Liver (tissue), 9 donors: Measurements from ENCODE around the gene HSD17B11. TPM values are rescaled to one million over a fixed set of nuclear protein-coding genes. Genes with fewer than 3 reads are reported as not detected.
A peak's percentile ranks its signal among the peaks of the same experiment; 100 is the strongest.

Source experiments
- DNase-seq: peaks from one replicate; pipeline ENCODE4 v3.0.0-alpha.2; 2017; ENCODE audit warnings: low spot score
- H3K27ac ChIP-seq, 2 donors: one replicate each; pipeline ENCODE4 v1.7.0; 2013; ENCODE audit warnings: inconsistent platforms in 2 of 2, low read length in 2 of 2, control low read depth in 1 of 2, low read depth in 1 of 2, mild to moderate bottlenecking in 1 of 2
- H3K27me3 ChIP-seq, 4 donors: one replicate each; pipeline versions ENCODE4 v1.6.1 to v1.7.0; 2013; ENCODE audit warnings: low read length in 3 of 4, inconsistent platforms in 1 of 4, mild to moderate bottlenecking in 1 of 4, moderate library complexity in 1 of 4; ENCODE audit not compliant: control insufficient read depth in 4 of 4, insufficient read depth in 4 of 4
- H3K36me3 ChIP-seq, 4 donors: one replicate each; pipeline versions ENCODE4 v1.6.1 to v1.7.0; 2013; ENCODE audit warnings: low read length in 3 of 4, mild to moderate bottlenecking in 3 of 4, low read depth in 1 of 4, moderate library complexity in 1 of 4; ENCODE audit not compliant: control insufficient read depth in 4 of 4, insufficient read depth in 3 of 4
- H3K4me1 ChIP-seq, 4 donors: one replicate each; pipeline versions ENCODE4 v1.6.1 to v1.7.0; 2013; ENCODE audit warnings: low read length in 3 of 4, mild to moderate bottlenecking in 3 of 4, moderate library complexity in 1 of 4; ENCODE audit not compliant: control insufficient read depth in 4 of 4, insufficient read depth in 4 of 4
- H3K4me3 ChIP-seq, 3 donors: one replicate each; pipeline versions ENCODE4 v1.6.1 to v1.7.0; 2013; ENCODE audit warnings: low read length in 3 of 3, control low read depth in 1 of 3, low read depth in 1 of 3, mild to moderate bottlenecking in 1 of 3
- H3K9ac ChIP-seq, 2 donors: one replicate each; pipeline ENCODE4 v1.7.0; 2013; ENCODE audit warnings: low read length in 2 of 2, mild to moderate bottlenecking in 2 of 2, moderate library complexity in 2 of 2, control low read depth in 1 of 2, low read depth in 1 of 2
- H3K9me3 ChIP-seq, 4 donors: one replicate each; pipeline versions ENCODE4 v1.6.1 to v1.7.0; 2013; ENCODE audit warnings: low read length in 3 of 4; ENCODE audit not compliant: control insufficient read depth in 4 of 4
- ATF3 ChIP-seq: IDR thresholded peaks from 2 replicates; pipeline ENCODE4 v1.6.1; 2016; ENCODE audit warnings: antibody characterized with exemption
- CTCF ChIP-seq: fragments of 150-350 bp; IDR thresholded peaks from 2 replicates; pipeline ENCODE4 v1.5.1; 2017; ENCODE audit warnings: improper control_type of control experiment, low read depth, low read length; ENCODE audit not compliant: missing input control
- EGR1 ChIP-seq, 2 donors: IDR thresholded peaks; 2 replicates each; pipeline ENCODE4 v1.6.1; 2016 to 2018; ENCODE audit warnings: antibody characterized with exemption in 2 of 2, low read depth in 2 of 2
- FOXA1 ChIP-seq: IDR thresholded peaks from 2 replicates; pipeline ENCODE4 v1.6.1; 2016; ENCODE audit warnings: antibody characterized with exemption
- FOXA2 ChIP-seq: IDR thresholded peaks from 2 replicates; pipeline ENCODE4 v1.6.1; 2016; ENCODE audit warnings: antibody characterized with exemption
- GABPA ChIP-seq, 2 donors: IDR thresholded peaks in 1 of 2; conservative IDR thresholded peaks in 1 of 2; 2 replicates each; pipeline ENCODE4 v1.6.1; 2016; ENCODE audit warnings: antibody characterized with exemption in 2 of 2, mild to moderate bottlenecking in 1 of 2, moderate library complexity in 1 of 2
- HNF4A ChIP-seq, 2 donors: conservative IDR thresholded peaks; 2 replicates each; pipeline ENCODE4 v1.6.1; 2016; ENCODE audit warnings: antibody characterized with exemption in 2 of 2, mild to moderate bottlenecking in 2 of 2
- HNF4G ChIP-seq: IDR thresholded peaks from 2 replicates; pipeline ENCODE4 v1.6.1; 2016; ENCODE audit warnings: antibody characterized with exemption
- JUND ChIP-seq, 2 donors: IDR thresholded peaks; 2 replicates each; pipeline ENCODE4 v1.6.1; 2016; ENCODE audit warnings: antibody characterized with exemption in 2 of 2
- MAX ChIP-seq: IDR thresholded peaks from 2 replicates; pipeline ENCODE4 v1.6.1; 2016; ENCODE audit warnings: antibody characterized with exemption
- NR2F2 ChIP-seq: IDR thresholded peaks from 2 replicates; pipeline ENCODE4 v1.6.1; 2016; ENCODE audit warnings: antibody characterized with exemption
- RAD21 ChIP-seq, 2 donors: IDR thresholded peaks; 2 replicates each; pipeline ENCODE4 v1.6.1; 2016; ENCODE audit warnings: antibody characterized with exemption in 2 of 2, mild to moderate bottlenecking in 2 of 2
- REST ChIP-seq: IDR thresholded peaks from 2 replicates; pipeline ENCODE4 v1.6.1; 2016; ENCODE audit warnings: antibody characterized with exemption, mild to moderate bottlenecking
- RXRA ChIP-seq, 2 donors: IDR thresholded peaks; 2 replicates each; pipeline ENCODE4 v1.6.1; 2017 to 2018; ENCODE audit warnings: antibody characterized with exemption in 2 of 2, mild to moderate bottlenecking in 1 of 2
- SP1 ChIP-seq: IDR thresholded peaks from 2 replicates; pipeline ENCODE4 v1.6.1; 2018; ENCODE audit warnings: antibody characterized with exemption, mild to moderate bottlenecking
- TAF1 ChIP-seq: conservative IDR thresholded peaks from 2 replicates; pipeline ENCODE4 v1.6.1; 2016; ENCODE audit warnings: antibody characterized with exemption, mild to moderate bottlenecking
- YY1 ChIP-seq: IDR thresholded peaks from 2 replicates; pipeline ENCODE4 v1.6.1; 2016; ENCODE audit warnings: antibody characterized with exemption, mild to moderate bottlenecking
- ZBTB33 ChIP-seq: IDR thresholded peaks from 2 replicates; pipeline ENCODE4 v1.6.1; 2016; ENCODE audit warnings: antibody characterized with exemption
- WGBS: extraction: QIAGEN DNeasy Blood & Tissue Kit; methylation state at CpG from one replicate; pipeline ENCODE4 v1.1.7; 2013; 5-methylcytosine and 5-hydroxymethylcytosine counted together
- polyA plus RNA-seq, 2 donors: library from polyadenylated mRNA; stranded (reverse) in 1 of 2; unstranded in 1 of 2; fragments of 200-250 nt in 1 of 2; fragments of >200 nt in 1 of 2; fragmentation: Nextera tagmentation in 1 of 2; extraction: Ambion mirVana in 1 of 2; gene quantifications; one replicate each; pipeline versions ENCODE4 v1.2.1 to v1.2.3, GENCODE V29; 2013 to 2015
- total RNA-seq, 2 donors: library from RNA; depleted of rRNA; stranded (reverse); fragments of >200 nt; gene quantifications; one replicate each; pipeline ENCODE4 v1.2.3, GENCODE V29; 2014
- donor health status: healthy.
- donor health status: healthy.
- donor health status: healthy.
- donor health status: healthy.
- donor health status: healthy.

The HSD17B11 gene
- total and polyA plus RNA-seq, 4 donors: 94.8 to 133 (median 115) TPM

GRCh38 chr4:87422104-87423052, 31.4 kb upstream of the HSD17B11 start, which contains the start of gene NUDT9:
NUDT9 (plus strand) TSS chr4:87422573; CDS start chr4:87422906, 333 bp downstream.
- Histone ChIP-seq H3K4me3 (peak within 1 kb of the TSS; percentile 63 to 89 (median 83)), H3K27me3 (no peaks in the 10 kb centered on the region), H3K4me1 (peaks cover 13 to 60% (median 46%) of the 10 kb centered on the region in 4 donors), H3K36me3 (no peaks in the 10 kb centered on the region), H3K27ac (peak within 1 kb of the TSS; percentile 90 to 93), H3K9me3 (no peaks in the 10 kb centered on the region), H3K9ac (peak within 1 kb of the TSS; percentile 89 to 100)
- TF ChIP-seq JUND (IDR thresholded peaks at IDR 0.05) (peak; percentile 48 to 70), ATF3 (no peak), REST (peak; percentile 88), NR2F2 (peak; percentile 61), EGR1 (IDR thresholded peaks at IDR 0.05; ENCODE audit: low read depth in 2 of 2) (peak in 1 of 2 donors; percentile 74), HNF4G (peak; percentile 14), HNF4A (conservative IDR thresholded peaks at IDR 0.05) (peak; percentile 42 to 68), FOXA1 (peak; percentile 10), RXRA (IDR thresholded peaks at IDR 0.05) (peak; percentile 69 to 75), TAF1 (peak; percentile 72), MAX (peak; percentile 92), GABPA (IDR thresholded peaks at IDR 0.05 in 1 of 2, conservative IDR thresholded peaks at IDR 0.05 in 1 of 2) (peak in 1 of 2 donors; percentile 70), RAD21 (IDR thresholded peaks at IDR 0.05) (peak; percentile 48 to 63), ZBTB33 (peak; percentile 94), CTCF (no peak), SP1 (peak; percentile 55), FOXA2 (no peak), YY1 (peak; percentile 96)
- peak; percentile 89 for DNase-seq
- under 1% methylated on average over 58 of the region's 58 CpGs for WGBS
